ENCODE data around the gene DMXL2. TPM values are rescaled to one million over a fixed set of nuclear protein-coding genes. Genes with fewer than 3 reads are reported as not detected.
"Not testable (repeated sequence)": the region's sequence is repeated elsewhere in the genome, so short reads cannot be mapped to it uniquely, and the experiment has no call there.

The DMXL2 gene
- total RNA-seq, 2 donors from 2014 or later = 21.7 to 33.4 TPM

DNA sequence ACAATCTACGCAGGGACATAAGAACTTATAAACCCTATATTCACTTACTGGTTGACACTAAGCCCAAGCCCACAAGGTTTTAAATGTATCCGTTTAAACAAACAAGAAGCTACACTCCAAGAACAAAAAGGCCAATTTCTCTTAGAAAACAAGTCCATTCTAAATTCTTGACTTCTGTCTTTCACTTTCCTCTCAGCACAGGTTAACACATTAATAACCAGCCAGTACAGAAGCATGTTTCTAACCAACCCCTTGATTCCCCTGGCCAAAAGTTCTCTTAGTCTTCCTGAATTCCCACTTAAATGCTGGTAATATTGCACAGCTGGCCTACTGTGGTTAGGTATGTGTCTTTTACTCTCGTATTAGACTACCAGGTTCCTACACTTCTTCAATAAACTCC, 4.7 kb downstream of the DMXL2 start:
- TF ChIP-seq CTCF (IDR thresholded peaks at IDR 0.05) = no peak
- Histone ChIP-seq H3K9me3 (no peaks in the 10 kb centered on the region), H3K27ac (no peak overlapping the region), H3K4me1 (no peaks in the 10 kb centered on the region), H3K27me3 (no peaks in the 10 kb centered on the region), H3K9ac (ENCODE audit: low read depth in 2 of 2, low read length in 2 of 2) (no peak overlapping the region), H3K36me3 (no peaks in the 10 kb centered on the region), H3K4me3 (no peak overlapping the region)
- intact Hi-C loops (cut with DNase I) = no loop called here
- no peak for DNase-seq

DNA sequence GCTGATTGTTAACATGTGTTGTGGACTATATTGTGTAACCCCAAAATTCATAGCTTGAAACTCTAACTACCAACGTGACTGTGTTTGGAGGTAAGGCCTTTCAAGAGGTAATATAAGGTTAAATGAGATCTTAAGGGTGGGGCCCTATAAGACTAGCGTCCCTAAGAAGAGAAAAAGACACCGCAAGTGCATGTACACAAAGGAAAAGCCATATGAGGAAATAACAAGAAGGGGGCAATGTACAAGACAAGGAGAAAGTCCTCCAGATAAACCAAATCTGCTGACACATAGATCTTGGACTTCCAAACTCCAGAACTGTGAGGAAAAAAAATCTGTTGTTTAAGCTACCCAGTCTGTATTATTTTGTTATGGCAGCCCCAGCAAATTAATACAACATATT, 8.6 kb downstream of the DMXL2 start:
- no peaks in the 10 kb centered on the region for H3K4me1 ChIP-seq
- intact Hi-C loops (cut with DNase I) = no loop called here
- H3K9me3 ChIP-seq = no peaks in the 10 kb centered on the region
- DNase-seq = no peak
- H3K27ac ChIP-seq = no peak overlapping the region
- TF ChIP-seq CTCF (IDR thresholded peaks at IDR 0.05) = no peak
- H3K27me3 ChIP-seq = no peaks in the 10 kb centered on the region
- H3K9ac ChIP-seq (ENCODE audit: low read depth in 2 of 2, low read length in 2 of 2) = no peak overlapping the region
- no peak overlapping the region for H3K4me3 ChIP-seq
- H3K36me3 ChIP-seq = no peaks in the 10 kb centered on the region

GRCh38 chr15:51612669-51613068, 9.9 kb downstream of the DMXL2 start:
- H3K4me1 ChIP-seq; H3K9ac ChIP-seq (ENCODE audit: low read depth in 2 of 2, low read length in 2 of 2); intact Hi-C loops (cut with DNase I); H3K9me3 ChIP-seq; H3K36me3 ChIP-seq; DNase-seq; H3K27ac ChIP-seq; H3K27me3 ChIP-seq; H3K4me3 ChIP-seq: not testable (repeated sequence)

GRCh38 chr15:51603462-51603948, 19.1 kb downstream of the DMXL2 start:
- DNase-seq; H3K27me3 ChIP-seq; intact Hi-C loops (cut with DNase I); H3K9ac ChIP-seq (ENCODE audit: low read depth in 2 of 2, low read length in 2 of 2); H3K36me3 ChIP-seq; H3K9me3 ChIP-seq; H3K27ac ChIP-seq; H3K4me3 ChIP-seq; H3K4me1 ChIP-seq: not testable (repeated sequence)

GRCh38 chr15:51603002-51603401, 19.6 kb downstream of the DMXL2 start:
- Histone ChIP-seq H3K9ac (ENCODE audit: low read depth in 2 of 2, low read length in 2 of 2) (no peak overlapping the region), H3K27me3 (no peaks in the 10 kb centered on the region), H3K27ac (no peak overlapping the region), H3K4me1 (no peaks in the 10 kb centered on the region), H3K36me3 (no peaks in the 10 kb centered on the region), H3K4me3 (no peak overlapping the region), H3K9me3 (no peaks in the 10 kb centered on the region)
- no peak for DNase-seq
- no peak for TF ChIP-seq CTCF (IDR thresholded peaks at IDR 0.05)
- intact Hi-C loops (cut with DNase I) = no loop called here

DNA sequence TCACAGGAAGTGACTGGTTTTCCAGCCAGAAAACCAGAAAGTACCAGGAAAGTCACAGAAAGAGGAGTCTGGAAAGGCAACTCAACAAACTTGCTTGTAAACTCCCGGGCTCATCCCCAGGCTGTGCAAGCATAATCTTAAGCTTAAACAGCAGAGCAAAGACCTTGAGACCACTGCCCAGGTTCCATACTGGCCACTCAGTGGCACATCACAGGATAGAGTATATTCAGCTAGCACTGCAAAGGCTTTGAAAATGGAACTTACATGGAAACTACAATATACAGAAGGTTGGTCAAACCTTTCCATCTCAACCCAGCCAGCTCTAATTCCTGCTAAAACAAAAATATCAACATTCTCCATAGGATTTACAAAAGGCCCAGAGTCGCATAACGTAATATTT, 20.1 kb downstream of the DMXL2 start:
- H3K9me3 ChIP-seq = no peaks in the 10 kb centered on the region
- intact Hi-C loops (cut with DNase I) = no loop called here
- DNase-seq = no peak
- no peaks in the 10 kb centered on the region for H3K4me1 ChIP-seq
- H3K4me3 ChIP-seq = no peak overlapping the region
- TF ChIP-seq CTCF (IDR thresholded peaks at IDR 0.05) = no peak
- H3K27me3 ChIP-seq = no peaks in the 10 kb centered on the region
- no peak overlapping the region for H3K9ac ChIP-seq (ENCODE audit: low read depth in 2 of 2, low read length in 2 of 2)
- H3K27ac ChIP-seq = no peak overlapping the region
- H3K36me3 ChIP-seq = no peaks in the 10 kb centered on the region

GRCh38 chr15:51601801-51602200, 20.8 kb downstream of the DMXL2 start:
- no peaks in the 10 kb centered on the region for H3K36me3 ChIP-seq
- no peaks in the 10 kb centered on the region for H3K4me1 ChIP-seq
- no peaks in the 10 kb centered on the region for H3K9me3 ChIP-seq
- no peak for TF ChIP-seq CTCF (IDR thresholded peaks at IDR 0.05)
- no peak overlapping the region for H3K9ac ChIP-seq (ENCODE audit: low read depth in 2 of 2, low read length in 2 of 2)
- no peak overlapping the region for H3K4me3 ChIP-seq
- intact Hi-C loops (cut with DNase I) = no loop called here
- no peak overlapping the region for H3K27ac ChIP-seq
- H3K27me3 ChIP-seq = no peaks in the 10 kb centered on the region
- DNase-seq = no peak
